Stimulated activated CD4-positive, alpha-beta T cell treated with anti-CD3 and anti-CD28 coated beads, Interleukin-12 subunit alpha, Interleukin-12 subunit beta, amount 100 ng/mL, for 4 hours (primary cell): ENCODE results near the gene CHN2.

Source experiments
- DNase-seq: peaks from one replicate; pipeline ENCODE4 v3.0.0-alpha.2; 2020

Gene CHN2

DNA sequence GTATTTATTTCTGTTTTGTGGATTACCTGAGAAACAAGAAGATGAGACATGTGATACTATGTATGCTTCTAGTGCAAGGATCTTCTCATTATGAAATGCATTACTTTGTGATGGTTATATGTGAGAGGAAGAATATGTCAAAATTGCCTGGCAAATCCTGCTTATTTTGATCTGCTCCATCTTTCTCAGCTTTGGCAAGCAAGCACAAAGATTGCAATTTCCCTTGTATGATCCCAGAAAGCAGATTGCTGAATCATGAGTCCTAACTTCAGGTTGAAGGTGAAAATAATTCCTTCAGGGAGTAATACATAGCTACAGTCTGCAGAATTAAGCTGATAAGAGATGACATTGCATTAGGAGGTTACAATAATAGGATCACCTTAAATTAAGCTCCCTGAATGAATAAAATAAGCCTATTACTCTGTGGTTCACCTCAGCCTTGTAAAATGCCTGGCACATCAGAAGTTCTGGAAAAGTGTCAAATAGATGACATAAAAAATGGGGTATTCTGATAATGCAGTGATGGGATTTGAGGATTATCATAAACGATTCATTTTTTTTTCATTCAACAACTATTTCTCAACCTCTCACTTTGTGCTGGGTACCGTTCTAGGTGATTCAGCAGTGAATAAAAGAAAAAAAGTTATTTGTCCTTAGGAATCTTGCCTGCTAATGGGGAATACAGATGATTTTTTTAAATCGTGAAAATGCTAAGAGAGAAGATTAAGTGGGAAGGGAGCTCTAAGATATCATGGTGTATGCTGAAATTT lies 120.7 kb downstream of the CHN2 start:
- DNase-seq = no peak

DNA sequence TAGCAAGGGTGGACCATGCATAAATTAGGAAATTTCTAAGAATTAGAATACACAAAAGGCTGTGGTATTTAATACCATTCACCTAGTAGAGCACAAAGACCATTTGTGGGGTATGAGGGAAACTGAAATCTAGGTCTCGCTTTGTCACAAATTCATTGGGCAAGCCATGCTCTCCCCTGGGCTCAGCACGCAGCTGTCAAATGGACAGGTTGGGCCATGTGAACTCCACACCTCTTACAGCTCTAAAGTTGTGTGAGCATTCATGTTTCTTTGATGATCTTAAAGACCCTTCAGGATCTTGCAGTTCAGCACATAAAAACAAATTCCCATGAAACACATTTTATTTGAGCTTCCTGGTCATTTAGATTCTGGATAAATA lies 121.3 kb downstream of the CHN2 start:
- DNase-seq = no peak

DNA sequence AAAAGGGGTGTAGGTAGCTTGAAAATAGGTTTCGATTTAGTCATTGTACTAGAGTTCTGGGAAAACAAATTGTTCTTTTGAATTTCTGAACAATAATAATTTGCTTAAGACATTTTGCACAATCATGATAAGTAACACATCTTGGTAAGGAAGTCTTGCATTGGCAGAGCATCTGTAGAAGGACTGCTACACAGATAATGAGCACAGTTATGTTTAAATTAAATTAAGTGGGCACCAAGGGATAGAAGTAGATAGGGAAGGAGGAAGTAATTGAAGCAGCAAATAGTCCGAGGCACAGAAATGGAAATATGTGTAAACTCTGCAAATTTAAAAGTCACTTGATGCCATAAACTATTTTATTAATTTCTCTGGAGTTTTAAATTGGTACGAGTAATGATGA lies 122.4 kb downstream of the CHN2 start:
- DNase-seq = no peak

DNA sequence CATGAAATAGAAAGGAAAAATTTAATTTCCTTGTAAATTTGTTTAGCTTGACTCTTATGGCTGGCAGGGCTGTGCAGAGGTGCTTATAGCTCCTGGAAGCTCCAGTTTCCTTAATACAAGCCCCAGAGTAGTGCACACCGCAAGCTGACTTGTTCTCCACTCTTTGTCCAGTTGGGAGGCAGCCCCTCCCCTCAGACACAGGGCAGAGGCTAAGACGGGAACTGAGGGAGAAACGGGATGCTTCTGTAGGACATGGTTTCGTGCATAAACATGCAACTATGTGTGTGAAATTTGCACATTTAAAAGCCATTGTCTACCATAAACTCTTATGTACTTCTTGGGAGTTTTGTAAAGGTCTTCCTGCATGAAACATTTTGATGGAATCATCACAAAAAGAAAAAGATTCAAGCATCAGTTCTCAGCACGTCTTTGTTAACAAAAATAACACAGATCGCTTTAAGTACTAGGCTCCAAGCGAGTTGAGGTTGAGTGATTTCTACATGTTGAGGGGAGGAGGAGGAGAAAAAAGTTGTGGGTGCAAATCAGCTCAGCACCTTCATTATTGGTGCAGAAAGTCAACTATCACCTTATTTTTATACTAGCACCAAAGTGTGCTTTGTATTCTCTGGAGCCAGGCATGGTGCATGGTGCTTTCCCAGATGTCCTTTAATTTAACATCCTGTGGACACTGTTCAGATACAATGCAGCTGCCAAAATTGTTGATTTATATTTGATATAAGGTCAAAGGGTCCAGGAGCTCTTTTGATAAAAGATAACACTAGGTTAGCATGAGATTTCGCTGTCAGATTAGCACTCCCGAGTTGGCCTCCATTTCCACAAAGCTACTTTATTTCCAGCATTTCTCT lies 124.5 kb downstream of the CHN2 start:
- no peak for DNase-seq

DNA sequence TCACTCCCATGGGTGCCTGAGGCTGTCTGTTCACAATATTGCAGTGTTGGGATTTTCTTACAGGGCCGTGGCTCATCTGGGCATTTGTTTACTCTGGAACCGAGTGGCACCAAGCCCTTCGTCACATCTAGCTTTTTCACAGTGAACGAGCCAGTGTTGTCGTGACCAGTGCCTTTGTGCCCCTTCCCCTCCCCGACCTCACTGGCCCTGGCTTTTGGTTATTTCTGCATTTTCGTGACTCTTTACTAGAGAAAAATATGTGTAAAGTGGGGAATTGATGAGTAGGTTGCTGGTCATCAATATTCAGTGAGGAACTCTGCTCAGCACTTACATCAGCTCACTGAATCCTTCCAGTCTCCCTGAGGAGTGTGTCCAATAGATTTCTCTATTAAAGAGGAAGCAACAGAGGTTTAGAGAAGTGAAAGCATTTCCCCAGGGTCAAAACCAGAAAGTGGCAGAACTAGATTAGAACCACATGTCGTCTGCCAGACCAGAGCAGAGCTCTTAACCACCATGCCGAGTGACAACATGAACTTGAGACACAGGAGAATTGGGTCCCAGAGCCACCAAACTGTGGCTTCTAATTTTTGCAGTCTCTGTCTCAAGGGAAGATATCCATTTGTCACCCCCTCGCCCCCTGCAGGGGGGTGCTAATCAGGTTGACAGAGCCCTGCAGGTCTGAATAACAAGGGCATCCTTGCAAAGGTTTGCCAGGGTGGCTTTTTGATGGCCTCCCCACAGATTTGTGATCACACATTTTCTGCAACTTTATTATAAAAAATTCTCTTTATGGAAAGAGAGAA lies 125.3 kb downstream of the CHN2 start:
- DNase-seq = no peak

DNA sequence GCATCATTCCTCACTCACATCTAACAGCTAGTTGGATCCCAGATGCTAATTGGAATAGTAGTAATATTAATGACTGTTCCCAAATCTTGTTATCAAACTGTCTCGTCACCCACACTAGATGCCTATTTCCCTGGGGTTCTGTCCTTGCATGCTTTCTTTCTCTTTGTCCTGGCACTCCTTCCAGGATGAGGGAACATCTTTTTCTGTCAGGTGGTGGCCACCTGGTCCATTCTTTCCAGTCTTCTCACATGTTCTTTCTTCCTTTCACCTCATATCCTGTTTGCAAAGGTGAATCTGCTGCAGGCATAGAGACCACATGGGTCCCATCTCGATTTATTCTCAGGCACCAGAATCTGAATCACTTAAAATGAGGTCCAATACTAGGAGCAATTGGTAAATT lies 126.0 kb downstream of the CHN2 start:
- no peak for DNase-seq

DNA sequence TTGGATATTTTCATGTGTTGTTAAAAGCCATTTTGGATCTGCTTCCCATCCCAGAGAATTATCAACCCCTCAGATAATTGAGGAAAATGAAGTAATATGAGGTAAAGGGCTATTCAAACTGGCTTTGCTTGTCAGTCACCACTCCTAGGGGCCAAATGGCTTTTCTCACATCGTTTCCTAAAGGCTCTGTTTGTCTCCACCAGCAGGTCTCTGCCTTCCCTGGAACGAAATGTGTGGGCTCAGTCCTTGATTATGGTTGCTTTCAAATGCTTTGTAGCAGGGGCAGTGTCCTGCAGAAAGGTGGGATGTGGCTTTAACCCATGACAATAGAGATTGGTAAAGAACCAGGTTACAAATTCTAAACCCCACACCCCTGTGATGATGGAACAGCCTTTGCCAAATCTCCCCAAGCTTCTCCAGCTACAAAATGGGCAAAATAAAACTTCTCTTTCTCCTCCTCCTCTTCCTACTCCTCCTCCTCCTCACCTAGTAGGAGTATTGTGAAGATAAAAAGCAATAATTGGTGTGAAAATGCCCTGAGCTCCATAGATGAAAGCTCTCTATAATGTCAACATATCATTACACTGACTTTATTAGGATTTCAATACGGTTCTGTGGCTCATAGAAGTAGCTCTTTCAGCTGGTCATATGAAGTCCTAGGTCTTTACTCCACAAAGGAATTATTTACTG lies 127.6 kb downstream of the CHN2 start:
- no peak for DNase-seq

DNA sequence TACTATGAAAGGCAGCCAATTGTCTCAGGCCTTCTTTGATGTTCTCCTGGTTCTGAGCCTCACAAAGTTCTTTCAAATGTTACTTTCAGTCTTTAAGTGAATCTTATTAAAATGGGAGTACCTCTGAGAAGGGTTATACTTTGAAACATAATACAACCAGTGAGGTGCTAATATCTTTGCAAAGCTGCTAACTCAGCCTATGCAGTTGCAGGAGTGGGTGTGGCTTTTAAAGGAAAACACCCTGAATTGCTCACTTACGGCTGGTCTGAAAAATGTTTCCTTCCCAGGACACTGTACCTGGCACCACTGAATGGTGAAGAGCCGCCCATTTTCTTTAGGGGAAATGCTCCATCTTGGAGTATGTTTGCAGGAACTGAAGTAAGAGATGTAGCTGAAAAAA lies 130.9 kb downstream of the CHN2 start:
- DNase-seq = no peak

DNA sequence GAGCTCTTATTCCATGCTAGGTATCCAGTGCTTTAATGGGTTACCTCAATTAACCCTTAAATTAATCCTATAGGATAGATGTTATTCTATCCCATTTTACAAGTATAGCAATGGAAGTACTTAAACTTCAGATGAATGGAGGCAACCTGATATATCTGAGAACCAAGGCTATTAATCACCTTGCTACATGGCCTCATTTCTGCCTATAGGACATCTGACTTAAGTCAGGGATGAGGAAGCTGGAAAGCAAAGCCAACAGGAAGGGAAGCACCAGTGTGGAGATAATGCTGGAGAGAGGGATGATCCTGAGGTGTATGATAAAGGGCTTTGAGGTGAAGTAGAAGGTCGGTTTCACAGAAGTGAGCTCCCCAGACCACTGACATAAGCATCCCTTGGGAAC lies 132.3 kb downstream of the CHN2 start:
- DNase-seq = no peak

DNA sequence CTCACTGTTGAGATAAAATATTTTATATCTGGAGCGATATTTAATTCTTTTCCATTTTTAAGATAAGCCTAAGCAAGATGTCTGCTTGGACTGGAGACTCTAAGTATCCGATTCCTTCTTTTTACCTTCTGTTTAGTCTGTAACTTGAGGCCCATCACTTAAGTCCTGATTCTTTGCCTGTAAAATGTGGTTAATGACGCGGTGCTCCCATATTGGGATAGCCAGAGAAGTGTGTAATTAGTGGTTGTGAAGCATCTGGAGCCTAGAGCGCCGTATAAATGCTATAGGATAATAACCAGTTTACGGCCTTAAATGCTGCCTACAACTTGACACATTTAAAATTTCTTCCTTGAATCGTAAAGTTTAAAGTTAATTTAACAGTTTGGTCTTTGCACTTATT lies 132.9 kb downstream of the CHN2 start:
- DNase-seq = no peak

DNA sequence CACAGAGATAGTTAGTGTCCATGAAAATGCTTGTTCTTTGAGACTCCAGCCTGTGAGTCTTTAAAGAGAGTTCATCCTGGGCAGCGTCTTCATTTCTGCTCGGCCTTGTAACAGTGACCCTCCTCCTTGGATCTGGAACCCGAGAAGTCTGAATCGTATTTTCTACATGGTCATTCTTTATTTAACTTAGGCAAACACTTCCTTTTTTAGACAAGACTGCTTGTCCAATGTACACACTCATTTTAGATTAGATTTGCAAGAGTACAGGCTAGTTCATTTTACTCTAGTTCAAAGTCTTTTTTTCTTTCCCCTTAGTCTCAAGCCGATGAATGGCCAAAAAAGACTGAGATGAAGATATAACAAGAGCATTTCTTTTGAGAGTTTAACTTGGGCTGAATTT lies 133.5 kb downstream of the CHN2 start:
- DNase-seq = no peak

DNA sequence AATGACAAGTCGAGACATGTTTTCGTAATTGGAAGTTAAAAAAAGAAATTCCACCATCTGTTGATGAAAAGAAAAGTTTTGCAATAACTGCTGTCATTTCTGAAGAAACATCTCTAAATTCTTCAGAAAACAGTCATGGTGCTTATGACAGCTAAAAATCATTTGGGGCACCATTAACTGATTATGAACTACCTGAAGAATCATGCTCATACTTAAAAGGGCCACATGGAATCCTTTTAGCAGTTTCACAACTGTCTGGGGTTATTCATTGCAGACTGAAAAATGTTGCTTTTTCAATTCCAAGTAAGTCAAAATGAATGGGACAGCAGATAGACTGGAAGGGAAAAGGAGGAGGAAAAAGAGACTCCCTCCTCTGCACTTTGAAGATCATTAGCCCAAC lies 134.2 kb downstream of the CHN2 start:
- DNase-seq = no peak

DNA sequence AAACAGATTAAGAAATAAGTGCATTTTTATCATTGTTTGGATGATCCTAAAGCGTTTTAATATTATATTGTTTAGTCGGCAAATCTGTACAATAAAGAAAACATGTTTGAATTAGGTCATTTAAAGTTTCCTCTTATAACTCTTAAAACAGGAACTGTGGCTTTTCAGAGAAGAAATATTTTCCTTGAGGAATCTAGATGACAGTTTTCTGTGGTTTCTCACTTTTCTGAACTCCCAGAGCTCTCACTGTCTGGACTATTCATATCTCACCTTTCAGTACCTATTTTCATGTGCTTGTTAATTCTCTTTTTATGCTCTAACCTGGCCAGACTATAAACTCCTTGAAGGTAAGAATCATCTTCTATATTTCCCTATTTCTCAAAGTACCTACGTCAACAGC lies 135.1 kb downstream of the CHN2 start:
- no peak for DNase-seq

DNA sequence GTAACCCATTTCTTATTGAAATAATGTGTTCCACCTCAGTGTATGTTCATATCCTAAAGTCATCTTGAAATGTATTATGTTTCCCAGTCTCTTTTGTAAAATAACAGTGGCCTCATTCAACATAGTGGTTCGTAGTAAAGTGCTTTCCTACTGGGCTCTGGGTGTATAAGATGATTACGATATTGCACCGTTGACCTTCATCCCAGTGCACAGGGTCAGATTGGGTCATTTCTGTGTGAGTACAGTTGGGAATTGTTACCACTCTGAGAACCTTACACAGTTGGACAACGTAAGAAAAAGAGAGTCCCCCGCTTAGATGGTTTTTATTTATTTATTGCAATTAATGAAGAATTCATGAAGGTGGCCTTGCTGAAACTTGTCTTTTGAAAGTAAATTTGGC lies 135.6 kb downstream of the CHN2 start:
- DNase-seq = no peak

DNA sequence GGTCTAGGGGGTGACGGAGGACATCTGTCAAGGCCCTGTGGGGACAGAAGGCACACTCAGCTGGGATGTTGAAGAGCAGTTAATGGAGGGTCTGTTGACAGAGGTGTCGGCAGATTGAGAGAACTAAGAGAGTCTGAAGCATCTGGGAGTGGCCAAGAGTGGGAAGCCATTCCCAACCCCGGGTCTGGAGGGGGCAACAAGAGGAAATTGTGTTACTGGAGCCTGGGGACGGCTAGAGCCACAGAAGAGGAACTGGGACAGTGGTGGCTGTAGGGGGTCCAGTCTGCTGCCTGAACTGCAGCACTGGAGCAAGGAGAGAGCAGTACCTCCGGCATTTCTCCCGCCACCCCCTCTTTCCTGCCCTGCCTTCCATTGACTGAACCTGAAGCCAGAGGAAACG lies 136.6 kb downstream of the CHN2 start:
- no peak for DNase-seq

DNA sequence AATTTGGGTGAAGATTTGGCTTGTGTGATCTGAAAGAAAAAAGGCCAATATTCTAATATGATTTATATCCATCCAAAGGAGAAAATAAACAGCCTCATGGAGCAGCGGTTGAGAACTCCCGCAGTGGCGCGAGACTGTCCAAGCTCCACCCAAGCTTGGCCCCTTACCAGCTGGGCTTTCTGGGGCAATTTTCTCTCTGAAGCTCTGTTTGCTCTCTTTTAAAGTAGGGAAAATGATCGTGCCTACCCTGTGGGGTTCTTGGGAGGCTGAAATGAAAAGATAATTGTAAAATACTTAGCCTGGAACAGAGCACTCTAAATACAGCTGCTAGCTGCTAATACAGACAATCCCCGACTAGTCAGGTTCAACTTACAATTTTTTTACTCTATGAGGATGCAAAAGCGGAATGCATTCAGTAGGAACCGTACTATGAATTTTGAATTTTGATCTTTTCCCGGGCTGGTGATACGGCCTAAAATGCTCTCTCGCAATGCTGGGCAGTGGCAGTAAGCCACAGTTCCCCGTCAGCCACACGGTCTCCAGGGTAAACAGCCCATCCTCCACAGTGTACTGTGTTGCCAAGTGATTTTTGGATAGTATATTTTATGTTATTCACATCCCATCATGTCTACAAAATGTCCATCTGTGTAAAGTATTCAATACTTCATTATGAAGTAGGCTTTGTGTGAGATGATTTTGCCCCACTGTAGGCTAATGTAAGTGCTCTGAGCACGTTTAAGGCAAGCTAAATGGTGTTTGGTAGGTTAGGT lies 137.7 kb downstream of the CHN2 start:
- DNase-seq = no peak

DNA sequence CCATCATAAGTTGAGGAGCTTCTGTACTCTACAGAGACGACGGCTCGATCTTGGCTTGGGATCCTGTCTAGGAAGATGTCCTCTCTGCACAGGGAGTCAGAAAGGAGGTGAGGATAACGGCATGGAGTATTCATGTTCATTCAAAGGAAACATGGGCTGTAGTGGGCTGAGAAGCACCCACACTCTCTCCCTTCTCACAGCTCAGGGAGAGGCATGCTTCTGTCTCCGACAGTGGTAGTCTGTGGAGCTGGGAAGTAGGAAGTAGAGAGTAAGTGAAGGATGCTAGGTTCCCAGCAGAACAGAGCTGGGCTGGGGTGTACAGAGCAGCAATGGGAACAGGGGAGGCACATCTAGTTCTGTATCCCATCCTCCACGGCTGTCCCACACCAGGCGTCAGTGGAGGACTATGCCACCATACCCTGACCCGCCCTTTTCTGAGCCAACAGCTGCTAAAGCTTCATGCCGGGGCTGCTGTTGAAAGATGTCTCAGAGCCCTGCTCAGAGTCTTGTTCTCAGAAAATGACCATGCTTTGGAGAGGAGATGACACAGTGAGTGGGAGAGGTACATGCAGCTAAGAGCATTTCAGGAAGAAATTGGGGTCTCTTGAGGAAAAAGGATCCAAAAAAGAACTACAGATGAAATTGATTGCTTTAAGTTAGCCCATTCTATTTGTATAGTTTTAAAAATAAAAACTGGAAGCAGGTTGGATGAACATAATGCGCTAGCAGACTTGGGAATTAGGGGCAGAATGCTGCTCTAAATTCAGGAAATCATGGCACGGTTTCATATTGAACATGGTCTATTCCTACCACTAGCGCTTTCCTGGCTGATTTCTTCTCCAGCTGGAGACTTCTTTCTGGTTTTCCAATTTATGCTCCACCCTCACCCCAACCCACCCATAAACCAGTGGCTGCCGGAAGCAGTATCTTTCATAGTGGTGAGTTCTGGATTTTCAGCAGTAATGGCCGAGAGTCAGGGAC lies 138.6 kb downstream of the CHN2 start:
- DNase-seq = no peak

DNA sequence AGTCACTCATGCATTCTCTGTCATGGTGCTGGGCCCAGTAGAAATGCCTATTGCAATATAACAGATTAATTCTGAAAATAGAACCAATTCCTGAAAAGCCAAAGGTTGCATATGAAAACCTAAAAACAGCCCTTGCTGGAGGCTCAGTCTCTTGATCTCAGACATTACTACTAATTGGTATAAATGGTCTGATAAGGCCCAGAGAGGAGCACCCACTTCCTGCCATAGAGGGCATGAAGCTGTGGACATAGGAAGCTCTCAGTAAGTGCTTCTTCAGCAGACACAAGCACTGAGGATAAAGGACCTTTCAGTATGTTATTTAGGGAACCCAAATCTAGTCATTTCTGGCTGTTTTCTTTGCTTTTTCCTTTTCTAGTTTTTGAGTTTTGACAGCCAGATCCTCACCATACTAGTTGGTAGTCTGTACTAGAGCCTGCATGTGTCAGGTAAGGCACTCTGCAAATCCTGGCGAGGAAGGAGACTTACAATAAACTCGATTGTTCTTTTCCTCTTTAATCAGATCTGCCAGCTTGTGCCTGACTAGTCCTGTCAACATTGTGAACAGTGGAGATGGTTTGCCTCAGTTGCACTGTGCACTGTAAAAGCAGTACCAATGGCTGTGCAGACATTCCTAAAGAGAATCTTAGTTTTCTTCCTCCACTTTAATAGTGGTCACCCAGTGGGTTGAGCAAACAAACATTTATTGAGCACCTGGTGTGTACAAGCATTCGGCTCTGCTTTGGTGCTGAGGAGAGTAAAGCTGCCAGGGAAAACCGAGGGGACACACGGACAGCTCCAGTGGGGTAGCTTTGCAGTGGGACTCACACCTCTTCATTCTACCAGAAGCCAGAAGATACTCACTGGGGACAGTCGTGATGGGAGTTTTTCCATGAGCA lies 140.9 kb downstream of the CHN2 start:
- no peak for DNase-seq

DNA sequence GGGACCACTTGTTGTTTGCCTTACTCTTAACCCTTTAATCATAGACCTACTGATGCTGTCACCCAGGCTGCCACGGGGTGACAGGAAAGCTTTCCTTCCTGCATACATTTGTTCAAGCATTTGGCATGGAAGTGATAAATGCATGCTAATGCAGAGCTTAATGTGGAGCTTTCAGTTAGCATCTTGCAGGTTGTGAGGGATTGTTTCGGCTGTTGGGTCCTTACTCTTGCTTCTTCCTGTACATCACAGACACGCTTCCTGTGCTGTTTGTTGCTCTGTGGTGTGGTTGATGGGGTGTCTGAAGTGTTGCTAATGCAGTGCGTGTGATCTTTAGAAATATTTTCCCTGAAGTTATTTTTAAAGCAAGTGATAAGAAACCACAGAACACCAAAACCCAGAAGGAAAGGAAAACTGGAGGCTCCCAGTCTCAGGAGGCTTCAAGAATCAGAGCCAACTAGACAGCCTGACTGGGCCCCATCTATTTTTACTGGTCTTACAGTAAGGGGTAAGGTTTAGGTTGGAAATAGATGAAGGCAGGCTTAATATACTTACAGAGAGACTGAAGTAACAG lies 143.1 kb downstream of the CHN2 start:
- no peak for DNase-seq

DNA sequence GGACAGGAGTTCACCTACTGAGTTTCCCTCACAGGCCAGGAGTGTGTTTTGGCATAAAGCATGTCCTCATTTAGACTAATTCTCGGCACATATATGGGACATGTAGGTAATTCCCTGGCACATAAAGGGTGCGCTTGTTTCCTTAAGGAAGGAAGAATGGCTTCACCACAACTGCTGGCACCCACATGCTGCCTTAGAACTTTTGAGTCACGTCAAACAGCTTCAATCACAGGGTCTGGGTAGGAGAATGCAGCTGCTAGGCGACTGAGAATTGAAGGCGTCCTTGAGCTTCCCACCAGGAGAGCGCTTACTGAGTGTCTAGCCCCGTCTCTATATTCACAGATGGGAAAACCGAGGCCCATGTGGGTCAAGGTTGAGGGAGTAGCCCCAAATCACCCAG lies 146.1 kb downstream of the CHN2 start:
- no peak for DNase-seq
